ENCODE results near the gene GINS1.

The GINS1 gene

GRCh38 chr20:25402583-25402982, 4.9 kb upstream of the GINS1 start:
- ChIA-PET POLR2A (no interaction called here), CTCF (interaction anchor here (1.4 to 2.9 kb wide), 2 partner anchors 103 to 408 kb away, joined by 5 to 11 read pairs; no protein-coding TSS in a partner anchor)
- H3K4me3 ChIP-seq (ENCODE audit: low read depth, low read length) = no peak overlapping the region
- no peak for DNase-seq (ENCODE audit: low read depth, low spot score)
- no peak for TF ChIP-seq CTCF (IDR thresholded peaks at IDR 0.05; ENCODE audit: insufficient read depth, low read length, missing control alignments)

- DNase-seq (ENCODE audit: low read depth, low spot score) = no peak
- H3K4me3 ChIP-seq (ENCODE audit: low read depth, low read length) = peak overlapping the region; percentile 76
- POLR2A ChIA-PET = no interaction called here
- CTCF ChIA-PET = interaction anchor here (1.3 to 4.5 kb wide), 4 partner anchors 9 to 285 kb away, joined by 3 to 30 read pairs (median 6); no protein-coding TSS in a partner anchor
- no peak for TF ChIP-seq CTCF (IDR thresholded peaks at IDR 0.05; ENCODE audit: insufficient read depth, low read length, missing control alignments)
Observed at GRCh38 chr20:25408170-25408547, 686 bp downstream of the GINS1 start.

- ChIA-PET CTCF (interaction anchor here (1.1 to 4.5 kb wide), 5 partner anchors 10 to 331 kb away, joined by 3 to 30 read pairs (median 6); no protein-coding TSS in a partner anchor), POLR2A (no interaction called here)
- TF ChIP-seq CTCF (IDR thresholded peaks at IDR 0.05; ENCODE audit: insufficient read depth, low read length, missing control alignments) = no peak
- no peak for DNase-seq (ENCODE audit: low read depth, low spot score)
- H3K4me3 ChIP-seq (ENCODE audit: low read depth, low read length) = no peak overlapping the region
Observed at GRCh38 chr20:25408890-25409289, 1.4 kb downstream of the GINS1 start.

GRCh38 chr20:25418776-25419175, 11.3 kb downstream of the GINS1 start:
- POLR2A ChIA-PET = no interaction called here
- DNase-seq (ENCODE audit: low read depth, low spot score) = no peak
- CTCF ChIA-PET = interaction anchor here (1.7 to 1.8 kb wide), 2 partner anchors 10 to 20 kb away, joined by 5 to 6 read pairs; no protein-coding TSS in a partner anchor
- TF ChIP-seq CTCF (IDR thresholded peaks at IDR 0.05; ENCODE audit: insufficient read depth, low read length, missing control alignments) = no peak
- H3K4me3 ChIP-seq (ENCODE audit: low read depth, low read length) = no peak overlapping the region

GRCh38 chr20:25421102-25421501, 13.6 kb downstream of the GINS1 start:
- DNase-seq (ENCODE audit: low read depth, low spot score) = no peak
- ChIA-PET POLR2A (no interaction called here), CTCF (no interaction called here)
- no peak overlapping the region for H3K4me3 ChIP-seq (ENCODE audit: low read depth, low read length)
- no peak for TF ChIP-seq CTCF (IDR thresholded peaks at IDR 0.05; ENCODE audit: insufficient read depth, low read length, missing control alignments)

- POLR2A ChIA-PET = no interaction called here
- CTCF ChIA-PET = no interaction called here
- H3K4me3 ChIP-seq (ENCODE audit: low read depth, low read length) = no peak overlapping the region
- TF ChIP-seq CTCF (IDR thresholded peaks at IDR 0.05; ENCODE audit: insufficient read depth, low read length, missing control alignments) = no peak
- no peak for DNase-seq (ENCODE audit: low read depth, low spot score)
Observed at GRCh38 chr20:25422032-25422431, 14.6 kb downstream of the GINS1 start.

All from AG04449 (cell line).